ENCODE measurements around the gene TCAP.
A peak's percentile ranks its signal among the peaks of the same experiment; 100 is the strongest.

TCAP gene

GRCh38 chr17:39619786-39620101, 45.4 kb upstream of the TCAP start:
- no peak for DNase-seq (ENCODE audit: low read depth)
- no peak for TF ChIP-seq CTCF (conservative IDR thresholded peaks at IDR 0.05; ENCODE audit: low read depth, low read length)
- no peak overlapping the region for H3K4me3 ChIP-seq (ENCODE audit: low read depth, low read length)

DNA sequence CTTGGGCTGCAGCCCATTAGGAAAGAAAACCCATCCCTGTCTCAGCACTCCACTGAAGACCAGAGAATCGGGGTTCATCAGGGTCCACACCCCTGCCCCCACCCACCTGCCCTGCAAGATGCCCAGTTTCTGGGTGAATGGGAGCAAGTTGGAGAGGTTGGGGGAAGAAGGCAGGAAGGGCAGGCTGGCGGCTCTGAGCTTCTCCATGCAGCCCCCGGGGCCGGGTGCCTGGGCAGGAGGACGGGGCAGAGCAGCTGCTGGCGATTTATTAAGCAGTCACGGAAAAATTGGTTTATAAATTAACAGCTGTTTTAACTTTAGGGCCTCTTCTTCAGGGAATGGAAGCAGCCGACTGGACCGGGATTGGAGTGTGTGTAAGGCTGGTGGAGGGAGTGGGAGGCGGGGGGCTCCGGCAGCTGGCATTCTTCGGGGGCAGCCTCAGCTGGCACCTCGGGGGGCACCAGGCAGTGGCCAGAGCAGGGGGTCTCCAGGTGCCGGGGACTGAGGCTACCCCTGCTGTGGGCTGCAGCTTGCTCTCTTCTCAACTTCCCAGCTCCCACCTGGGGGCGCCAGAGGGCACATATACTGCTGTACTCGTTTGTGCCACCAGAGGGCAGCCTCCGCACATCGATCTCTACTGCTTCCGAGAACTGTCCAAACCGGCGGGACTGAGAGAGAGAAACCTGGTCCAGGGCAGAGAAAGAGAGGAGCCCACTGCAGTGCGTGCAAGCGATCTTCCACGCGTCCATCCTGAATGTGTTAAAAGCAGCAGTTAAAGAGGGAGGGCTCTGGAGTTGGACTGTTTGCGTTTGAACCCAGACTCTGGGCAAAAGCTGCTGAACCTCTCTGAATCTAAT, 43.4 kb upstream of the TCAP start:
- DNase-seq (ENCODE audit: low read depth): peak; percentile 85
- H3K4me3 ChIP-seq (ENCODE audit: low read depth, low read length): no peak overlapping the region
- TF ChIP-seq CTCF (conservative IDR thresholded peaks at IDR 0.05; ENCODE audit: low read depth, low read length): peak; percentile 100

DNA sequence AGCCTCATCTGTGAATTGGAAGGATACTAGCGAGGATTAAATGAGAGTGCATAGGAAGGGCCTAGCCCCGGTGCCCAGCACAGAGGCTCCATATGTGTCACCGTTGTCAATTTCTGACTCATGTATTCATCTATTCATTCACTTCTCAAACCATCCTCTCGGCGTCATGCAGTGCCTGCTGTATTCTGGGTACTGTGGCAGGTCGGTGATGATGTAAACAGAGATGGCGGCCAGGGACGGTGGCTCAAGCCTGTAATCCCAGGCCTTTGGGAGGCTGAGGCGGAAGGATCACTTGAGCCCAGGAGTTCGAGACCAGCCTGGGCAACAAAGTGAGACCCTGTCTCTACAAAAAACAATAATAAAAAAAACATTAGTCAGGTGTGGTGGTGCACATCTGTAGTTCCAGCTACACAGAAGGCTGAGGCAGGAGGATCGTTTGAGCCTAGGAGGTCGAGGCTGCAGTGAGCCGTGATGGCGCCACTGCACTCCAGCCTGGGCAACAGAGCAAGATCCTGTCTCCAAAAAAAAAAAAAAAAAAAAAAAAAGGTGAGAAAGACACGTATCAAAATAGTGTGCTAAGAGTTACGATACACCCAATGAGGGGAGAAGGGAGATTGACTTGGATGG, 42.7 kb upstream of the TCAP start:
- TF ChIP-seq CTCF (conservative IDR thresholded peaks at IDR 0.05; ENCODE audit: low read depth, low read length): no peak

GRCh38 chr17:39623356-39623950, 41.7 kb upstream of the TCAP start:
- no peak overlapping the region for H3K4me3 ChIP-seq (ENCODE audit: low read depth, low read length)
- DNase-seq (ENCODE audit: low read depth): peak; percentile 59
- peak; percentile 94 for TF ChIP-seq CTCF (conservative IDR thresholded peaks at IDR 0.05; ENCODE audit: low read depth, low read length)

More for the DNA sequence above, 42.7 kb upstream of the TCAP start:
- no peak for DNase-seq (ENCODE audit: low read depth)
- no peak overlapping the region for H3K4me3 ChIP-seq (ENCODE audit: low read depth, low read length)

- TF ChIP-seq CTCF (conservative IDR thresholded peaks at IDR 0.05; ENCODE audit: low read depth, low read length): no peak
- no peak overlapping the region for H3K4me3 ChIP-seq (ENCODE audit: low read depth, low read length)
- no peak for DNase-seq (ENCODE audit: low read depth)
These were observed 40.8 kb upstream of the TCAP start for GRCh38 chr17:39624313-39624712.

DNA sequence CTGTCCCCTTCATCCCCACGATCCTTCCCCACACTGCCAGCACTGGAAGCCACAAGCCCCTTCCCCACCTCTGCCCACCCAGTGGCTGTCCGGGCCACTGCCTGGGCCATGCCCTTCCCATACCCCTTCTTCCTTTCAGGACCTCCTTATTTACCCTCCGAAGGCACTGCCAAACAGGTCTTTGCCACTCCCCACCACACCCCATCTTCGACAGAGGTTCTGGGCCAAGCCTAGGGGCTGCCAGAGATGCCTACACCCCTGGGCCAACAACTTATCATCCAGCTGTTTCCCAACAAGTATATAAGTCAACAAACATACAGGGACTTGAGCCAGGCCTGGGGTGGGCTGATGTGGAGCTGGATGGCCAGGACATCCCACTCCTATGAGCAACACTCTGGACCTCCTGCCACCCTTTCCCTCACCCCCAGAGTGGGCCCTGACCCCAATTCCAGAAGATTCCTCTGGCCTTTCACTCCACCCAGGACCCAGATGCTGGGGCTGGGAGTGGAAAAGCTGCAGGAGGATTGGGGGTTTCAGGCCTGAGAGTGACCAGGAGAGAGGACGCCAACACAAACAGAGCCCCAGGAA, 39.9 kb upstream of the TCAP start:
- no peak for DNase-seq (ENCODE audit: low read depth)
- no peak overlapping the region for H3K4me3 ChIP-seq (ENCODE audit: low read depth, low read length)
- no peak for TF ChIP-seq CTCF (conservative IDR thresholded peaks at IDR 0.05; ENCODE audit: low read depth, low read length)
